ENCODE results near the gene EIF4G1. TPM values are rescaled to one million over a fixed set of nuclear protein-coding genes. Genes with fewer than 3 reads are reported as not detected.

EIF4G1 gene
- total and polyA plus RNA-seq, 2 experiments from 2014 or later = 227 to 552 TPM

GRCh38 chr3:184362668-184363546, 48.5 kb downstream of the EIF4G1 start (continued):
- TF ChIP-seq ZNF462 (CRISPR knock-in tag; IDR thresholded peaks at IDR 0.05) (no peak), NANOG (IDR thresholded peaks at IDR 0.05; ENCODE audit: borderline replicate concordance) (no peak), ZNF331 (CRISPR knock-in tag; IDR thresholded peaks at IDR 0.05; ENCODE audit: low read depth) (no peak)
- TF ChIP-seq, protein P1, sequence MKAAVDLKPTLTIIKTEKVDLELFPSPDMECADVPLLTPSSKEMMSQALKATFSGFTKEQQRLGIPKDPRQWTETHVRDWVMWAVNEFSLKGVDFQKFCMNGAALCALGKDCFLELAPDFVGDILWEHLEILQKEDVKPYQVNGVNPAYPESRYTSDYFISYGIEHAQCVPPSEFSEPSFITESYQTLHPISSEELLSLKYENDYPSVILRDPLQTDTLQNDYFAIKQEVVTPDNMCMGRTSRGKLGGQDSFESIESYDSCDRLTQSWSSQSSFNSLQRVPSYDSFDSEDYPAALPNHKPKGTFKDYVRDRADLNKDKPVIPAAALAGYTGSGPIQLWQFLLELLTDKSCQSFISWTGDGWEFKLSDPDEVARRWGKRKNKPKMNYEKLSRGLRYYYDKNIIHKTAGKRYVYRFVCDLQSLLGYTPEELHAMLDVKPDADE (IDR thresholded peaks at IDR 0.05) = peak; percentile 83

- peaks cover 2% of the 10 kb centered on the region; the same call in 1 of the 3 replicates for H3K9me3 Mint-ChIP-seq
- no peak overlapping the region for H3K27ac ChIP-seq (ENCODE audit: low read depth)
- peaks cover 57% of the 10 kb centered on the region for H3K36me3 Mint-ChIP-seq (ENCODE audit: low read depth)
- TF ChIP-seq EZH2phosphoT487 (IDR thresholded peaks at IDR 0.05; ENCODE audit: unreplicated experiment) (no peak), STAT1 (IDR thresholded peaks at IDR 0.05; ENCODE audit: unreplicated experiment) (no peak), JUNB (IDR thresholded peaks at IDR 0.05; ENCODE audit: unreplicated experiment) (no peak), NANOG (IDR thresholded peaks at IDR 0.05; ENCODE audit: borderline replicate concordance) (no peak), ZNF331 (CRISPR knock-in tag; IDR thresholded peaks at IDR 0.05; ENCODE audit: low read depth) (no peak), REST (IDR thresholded peaks at IDR 0.05; ENCODE audit: unreplicated experiment) (no peak), ZNF114 (CRISPR knock-in tag; IDR thresholded peaks at IDR 0.05) (no peak)
- TF ChIP-seq, protein P1 (IDR thresholded peaks at IDR 0.05) = no peak
Observed at GRCh38 chr3:184366619-184367289, 52.3 kb downstream of the EIF4G1 start.

More at GRCh38 chr3:184366619-184367289, 52.3 kb downstream of the EIF4G1 start:
- Mint-ChIP-seq H3K27ac (no peak overlapping the region), H3K4me1 (peaks cover 27% of the 10 kb centered on the region), H3K4me3 (no peak overlapping the region), H3K27me3 (ENCODE audit: insufficient read depth, low read depth, poor library complexity) (peaks cover 11% of the 10 kb centered on the region)
- Histone ChIP-seq H2AFZ (no peak overlapping the region), H3K27me3 (ENCODE audit: insufficient read depth) (no peaks in the 10 kb centered on the region), H3F3A (replicated peaks; ENCODE audit: low read depth) (peaks cover 14% of the 10 kb centered on the region; the same call in 1 of the 2 replicates), H3K4me2 (no peak overlapping the region), H3K79me2 (replicated peaks; ENCODE audit: insufficient read depth) (peaks cover 26% of the 10 kb centered on the region), H3K9me2 (ENCODE audit: insufficient read depth) (no peaks in the 10 kb centered on the region), H3K36me3 (ENCODE audit: insufficient read depth) (peaks cover 24% of the 10 kb centered on the region), H3K4me1 (ENCODE audit: insufficient read depth) (peaks cover 17% of the 10 kb centered on the region), H4K20me1 (replicated peaks; ENCODE audit: insufficient read depth) (peaks cover 14% of the 10 kb centered on the region; the same call in 1 of the 2 replicates), H3K4me3 (no peak overlapping the region)
- DNase-seq (ENCODE audit: low spot score) (no peak), ATAC-seq (no peak)
